GM19455 (cell line): Measurements from ENCODE around the gene PRIMA1.

Source experiments
- ATAC-seq: cut with Tn5 transposase; IDR thresholded peaks from one replicate; pipeline ENCODE4 v1.9.1; 2021; ENCODE audit not compliant: unreplicated experiment

The PRIMA1 gene

GRCh38 chr14:93797071-93797470 lies 8.8 kb upstream of the PRIMA1 start:
- no peak for ATAC-seq

- ATAC-seq, result no peak
Observed at GRCh38 chr14:93794756-93795155, 6.5 kb upstream of the PRIMA1 start.

GRCh38 chr14:93793555-93794324 lies 5.5 kb upstream of the PRIMA1 start:
- ATAC-seq, result no peak

GRCh38 chr14:93792391-93792790 lies 4.1 kb upstream of the PRIMA1 start:
- ATAC-seq, result no peak

- no peak for ATAC-seq
Observed at GRCh38 chr14:93790966-93791365, 2.7 kb upstream of the PRIMA1 start.

- no peak for ATAC-seq
Observed at GRCh38 chr14:93789228-93790130, 1.2 kb upstream of the PRIMA1 start.

- no peak for ATAC-seq
Observed at GRCh38 chr14:93788543-93789227, 400 bp upstream of the PRIMA1 start.

- no peak for ATAC-seq
Observed at GRCh38 chr14:93787465-93788292, 606 bp downstream of the PRIMA1 start.

- no peak for ATAC-seq
Observed at GRCh38 chr14:93785423-93785822, 2.9 kb downstream of the PRIMA1 start.

GRCh38 chr14:93784878-93785277 lies 3.4 kb downstream of the PRIMA1 start:
- ATAC-seq, result no peak

GRCh38 chr14:93780813-93781400 lies 7.4 kb downstream of the PRIMA1 start:
- ATAC-seq, result no peak

GRCh38 chr14:93778856-93779629 lies 9.2 kb downstream of the PRIMA1 start:
- ATAC-seq, result no peak

- no peak for ATAC-seq
Observed at GRCh38 chr14:93778453-93778852, 9.8 kb downstream of the PRIMA1 start.

- ATAC-seq, result no peak
Observed at GRCh38 chr14:93775744-93776143, 12.5 kb downstream of the PRIMA1 start.

GRCh38 chr14:93775158-93775557 lies 13.1 kb downstream of the PRIMA1 start:
- no peak for ATAC-seq

- ATAC-seq, result no peak
Observed at GRCh38 chr14:93772263-93772662, 16.0 kb downstream of the PRIMA1 start.

- no peak for ATAC-seq
Observed at GRCh38 chr14:93765970-93766369, 22.3 kb downstream of the PRIMA1 start.

GRCh38 chr14:93765155-93765554 lies 23.1 kb downstream of the PRIMA1 start:
- no peak for ATAC-seq

- no peak for ATAC-seq
Observed at GRCh38 chr14:93764211-93764659, 24.1 kb downstream of the PRIMA1 start.
